K562 (cell line): ENCODE measurements around the gene ASB2. TPM values are rescaled to one million over a fixed set of nuclear protein-coding genes. Genes with fewer than 3 reads are reported as not detected.

Experiments
- ATAC-seq: fragments of 200-7000 bp; cut with Tn5 transposase; 3 replicates; pipeline ENCODE4 v1.9.1; 2020; ENCODE audit warnings: moderate library complexity
- BruUV-seq: library from RNA; stranded (reverse); fragments of 400-500 nt; replicated peaks from 2 replicates; lab custom pipeline; 2021; lab: Mats Ljungman, UMichigan
- CTCF ChIA-PET: fragments of 300-600 bp; formaldehyde crosslinking; extraction: SDS; loops from one replicate; lab custom pipeline; 2021; ENCODE audit warnings: low intra/inter-chr PET ratio; lab: Yijun Ruan, JAX
- POLR2A ChIA-PET: fragments of 300-600, 350-650 bp; sonication (Branson Sonifier 250); formaldehyde crosslinking; extraction: SDS; loops from one replicate; lab custom pipeline; 2021; ENCODE audit warnings: antibody characterized with exemption, inconsistent platforms; lab: Yijun Ruan, JAX
- DNase-seq, 4 experiments: peaks; one replicate each; pipeline versions ENCODE4 v3.0.0 to v3.0.0-alpha.2; 2011 to 2018; ENCODE audit warnings: low spot score in 3 of 4, mixed read lengths in 3 of 4; ENCODE audit errors: extremely low read depth in 1 of 4
- FAIRE-seq: peaks from 2 replicates; lab custom pipeline; 2011; peaks lifted over from hg19 to GRCh38; lab: Jason Lieb, UNC
- H2AFZ ChIP-seq: 2 replicates; pipeline ENCODE4 v1.6.0; 2011; ENCODE audit warnings: low read depth, low read length, control low read depth, inconsistent platforms
- H3K27ac ChIP-seq: fragments of 200-600 bp; 3 replicates; pipeline ENCODE4 v1.8.0; 2011; ENCODE audit warnings: low read depth, mild to moderate bottlenecking, control low read depth, inconsistent platforms, low read length, moderate library complexity, mixed read lengths; ENCODE audit errors: extremely low read depth
- H3K27me3 ChIP-seq, 2 experiments: fragments of 300-600 bp in 1 of 2; 2 replicates in 1 of 2; 3 replicates in 1 of 2; pipeline versions ENCODE4 v1.6.0 to v1.8.0; 2011; ENCODE audit warnings: inconsistent platforms in 2 of 2, low read length in 2 of 2, mild to moderate bottlenecking in 1 of 2, mixed read lengths in 1 of 2, moderate library complexity in 1 of 2; ENCODE audit not compliant: control insufficient read depth in 2 of 2, insufficient read depth in 2 of 2
- H3K36me3 ChIP-seq: fragments of 300-600 bp; 3 replicates; pipeline ENCODE4 v1.8.0; 2011; ENCODE audit warnings: mild to moderate bottlenecking, low read length, inconsistent platforms; ENCODE audit not compliant: control insufficient read depth, insufficient read depth
- H3K4me1 ChIP-seq, 2 experiments: fragments of 200-600 bp in 1 of 2; replicated peaks in 1 of 2; 2 replicates in 1 of 2; 3 replicates in 1 of 2; pipeline versions ENCODE4 v1.5.1 to v1.8.0; 2011; ENCODE audit warnings: inconsistent platforms in 2 of 2, low read length in 2 of 2, mild to moderate bottlenecking in 1 of 2, mixed read lengths in 1 of 2, moderate library complexity in 1 of 2; ENCODE audit not compliant: control insufficient read depth in 2 of 2, insufficient read depth in 2 of 2
- H3K4me2 ChIP-seq: 2 replicates; pipeline ENCODE4 v1.6.1; 2011; ENCODE audit warnings: low read length, control low read depth, inconsistent platforms, mixed read lengths; ENCODE audit not compliant: insufficient read depth
- H3K4me3 ChIP-seq: fragments of 200-600 bp; sonication (generic), shearing (Covaris generic); 2 replicates; pipeline ENCODE4 v1.5.1; 2016; ENCODE audit warnings: control low read depth, inconsistent platforms
- H3K79me2 ChIP-seq: fragments of 200-600 bp; 3 replicates; pipeline ENCODE4 v1.8.0; 2011; ENCODE audit warnings: low read length, inconsistent platforms; ENCODE audit not compliant: control insufficient read depth, insufficient read depth
- H3K9ac ChIP-seq, 2 experiments: 2 replicates each; pipeline versions ENCODE4 v1.6.0 to v1.6.1; 2011; ENCODE audit warnings: low read depth in 2 of 2, low read length in 2 of 2, control low read depth in 1 of 2, inconsistent platforms in 1 of 2, mild to moderate bottlenecking in 1 of 2, mixed read lengths in 1 of 2; ENCODE audit not compliant: insufficient read depth in 1 of 2
- H3K9me1 ChIP-seq: one replicate; pipeline ENCODE4 v1.6.0; 2011; ENCODE audit warnings: inconsistent platforms, mild to moderate bottlenecking, low read length, moderate library complexity; ENCODE audit not compliant: control insufficient read depth, insufficient read depth
- H3K9me3 ChIP-seq: replicated peaks from 2 replicates; pipeline ENCODE4 v1.5.1; 2011; ENCODE audit warnings: low read depth, low read length, inconsistent platforms; ENCODE audit not compliant: control insufficient read depth, insufficient read depth
- H4K20me1 ChIP-seq: replicated peaks from 2 replicates; pipeline ENCODE4 v1.6.1; 2011; ENCODE audit warnings: low read length, inconsistent platforms, mixed read lengths; ENCODE audit not compliant: control insufficient read depth, insufficient read depth
- ETV5 ChIP-seq: sonication (generic); formaldehyde crosslinking; IDR thresholded peaks from 2 replicates; pipeline ENCODE4 v1.4.0; 2020; ENCODE audit warnings: low read depth, mild to moderate bottlenecking, missing genetic modification reagents
- HDAC2 ChIP-seq: fragments of 450-650 bp; IDR thresholded peaks from 2 replicates; pipeline ENCODE4 v1.6.1; 2016; ENCODE audit warnings: mild to moderate bottlenecking
- NR2C2 ChIP-seq, 2 experiments: fragments of 200-800 bp in 1 of 2; sonication (Bioruptor generic) in 1 of 2; sonication (generic) in 1 of 2; formaldehyde crosslinking in 1 of 2; IDR thresholded peaks; 2 replicates each; pipeline versions ENCODE4 v1.6.1 to v1.8.0; 2016 to 2022; ENCODE audit warnings: mild to moderate bottlenecking in 1 of 2, missing compliant biosample characterization in 1 of 2, missing genetic modification characterization in 1 of 2, missing genetic modification reagents in 1 of 2
- NUFIP1 ChIP-seq: fragments of 450-650 bp; IDR thresholded peaks from 2 replicates; pipeline ENCODE4 v1.6.1; 2018; ENCODE audit not compliant: partially characterized antibody
- TOE1 ChIP-seq, 2 experiments: fragments of 450-650 bp in 1 of 2; sonication (generic) in 1 of 2; formaldehyde crosslinking in 1 of 2; IDR thresholded peaks; 2 replicates each; pipeline versions ENCODE4 v1.7.1 to v1.8.0; 2016 to 2022; ENCODE audit warnings: borderline replicate concordance in 2 of 2, mild to moderate bottlenecking in 2 of 2, antibody characterized with exemption in 1 of 2, inconsistent platforms in 1 of 2, low read depth in 1 of 2, missing genetic modification reagents in 1 of 2, moderate library complexity in 1 of 2
- ZNF146 ChIP-seq: IDR thresholded peaks from one replicate; pipeline ENCODE4 v1.6.1; 2018; ENCODE audit warnings: missing compliant biosample characterization; ENCODE audit not compliant: unreplicated experiment
- ZNF583 ChIP-seq: fragments of 250-450 bp; sonication (Bioruptor Pico); IDR thresholded peaks from 2 replicates; pipeline ENCODE4 v1.4.0; 2020
- WGBS: fragments of 100-300 bp; shearing (Covaris generic); methylation state at CpG from one replicate; pipeline ENCODE4 v1.1.6; 2016; ENCODE audit warnings: low coverage, mixed read lengths; ENCODE audit not compliant: insufficient coverage; ENCODE audit errors: missing lambda C conversion rate; 5-methylcytosine and 5-hydroxymethylcytosine counted together
- in situ Hi-C: fragments of 300-500 bp; cut with MboI; formaldehyde crosslinking; loops from 4 replicates; pipeline ENCODE4 v1.15.0; 2018; ENCODE audit warnings: inconsistent platforms, mixed read lengths
- intact Hi-C: fragments of 100-400 bp; cut with micrococcal nuclease; formaldehyde crosslinking; loops from 2 replicates; pipeline ENCODE4 v1.14.2; 2022
- polyA plus RNA-seq, 8 experiments: library from polyadenylated mRNA; depleted of rRNA in 4 of 8; stranded (reverse) in 5 of 8; unstranded in 3 of 8; fragments of >200 nt; fragmentation: Nextera tagmentation in 2 of 8; fragmentation: Illumina TruSeq in 1 of 8; extraction: Ambion mirVana in 2 of 8; extraction: Trizol in 1 of 8; gene quantifications; 2 replicates each; pipeline versions ENCODE4 v1.2.1 to v1.2.3, GENCODE V29; 2011 to 2014; ENCODE audit warnings: inconsistent platforms in 1 of 8, missing spikeins in 1 of 8
- total RNA-seq, 7 experiments: library from RNA; depleted of rRNA in 6 of 7; stranded (reverse); fragments of >200 nt in 6 of 7; fragmentation: Illumina TruSeq in 2 of 7; extraction: Trizol in 2 of 7; gene quantifications; 2 replicates each; pipeline versions ENCODE4 v1.2.1 to v1.2.3, GENCODE V29; 2011 to 2021; ENCODE audit warnings: low replicate concordance in 1 of 7
- TF ChIP-seq, protein P1 (sequence below): fragments of 250-450 bp; sonication (Bioruptor Pico); IDR thresholded peaks from 2 replicates; pipeline ENCODE4 v1.5.0; 2022; ENCODE audit warnings: mild to moderate bottlenecking

ASB2 gene
- total and polyA plus RNA-seq, 9 of the 15 experiments (the other 6 are each of a cell fraction or from before 2014, with no cell fraction given), result not detected

DNA sequence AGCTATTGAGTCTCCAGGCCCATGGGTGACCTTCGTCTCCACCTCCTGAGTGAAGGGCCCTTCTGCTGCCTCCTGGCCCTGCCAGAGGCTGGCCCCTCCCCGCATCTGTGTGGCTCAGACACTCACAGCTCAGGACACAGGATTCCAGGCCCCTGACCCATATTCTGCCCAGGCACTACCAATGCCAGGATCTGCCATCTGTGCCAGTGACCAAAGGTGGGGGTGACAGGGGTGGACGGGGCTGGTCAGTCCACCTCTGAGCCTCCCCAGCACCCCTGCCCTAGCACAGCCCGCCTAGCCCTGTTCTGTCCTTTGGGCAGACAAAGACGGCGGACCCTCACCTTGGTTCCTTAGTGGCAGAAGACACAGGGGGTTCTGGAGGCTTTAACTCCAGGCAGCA, 2.8 kb downstream of the ASB2 start:
- Histone ChIP-seq H4K20me1 (no peaks in the 10 kb centered on the region), H3K4me1 (no peaks in the 10 kb centered on the region; a peak in 1 of 5 replicates)
- intact Hi-C loops, result no loop called here

More for the DNA sequence above, 2.8 kb downstream of the ASB2 start:
- ChIA-PET CTCF (no interaction called here), POLR2A (interaction anchor here (0.6 to 0.7 kb wide), 2 partner anchors 46 to 952 kb away, joined by 3 read pairs; no protein-coding TSS in a partner anchor)
- DNase-seq (no peak), ATAC-seq (no peak), FAIRE-seq (no peak)
- no peak overlapping the region for H3K9ac ChIP-seq
- no peaks in the 10 kb centered on the region for H3K79me2 ChIP-seq
- H3K27ac ChIP-seq, result no peak overlapping the region
- no peak overlapping the region for H3K4me2 ChIP-seq
- H2AFZ ChIP-seq, result no peak overlapping the region
- H3K9me1 ChIP-seq, result no peaks in the 10 kb centered on the region
- H3K4me3 ChIP-seq, result no peak overlapping the region
- H3K36me3 ChIP-seq, result no peaks in the 10 kb centered on the region
- TF ChIP-seq TOE1 (IDR thresholded peaks at IDR 0.05; ENCODE audit: borderline replicate concordance) (no peak), TOE1 (CRISPR knock-in tag; IDR thresholded peaks at IDR 0.05; ENCODE audit: borderline replicate concordance, low read depth) (no peak), NUFIP1 (no peak), ETV5 (CRISPR knock-in tag) (no peak), HDAC2 (no peak), ZNF146 (CRISPR knock-in tag) (no peak), ZNF583 (no peak), NR2C2 (CRISPR knock-in tag; IDR thresholded peaks at IDR 0.05) (no peak), NR2C2 (tag; IDR thresholded peaks at IDR 0.05) (no peak)
- TF ChIP-seq, protein P1, sequence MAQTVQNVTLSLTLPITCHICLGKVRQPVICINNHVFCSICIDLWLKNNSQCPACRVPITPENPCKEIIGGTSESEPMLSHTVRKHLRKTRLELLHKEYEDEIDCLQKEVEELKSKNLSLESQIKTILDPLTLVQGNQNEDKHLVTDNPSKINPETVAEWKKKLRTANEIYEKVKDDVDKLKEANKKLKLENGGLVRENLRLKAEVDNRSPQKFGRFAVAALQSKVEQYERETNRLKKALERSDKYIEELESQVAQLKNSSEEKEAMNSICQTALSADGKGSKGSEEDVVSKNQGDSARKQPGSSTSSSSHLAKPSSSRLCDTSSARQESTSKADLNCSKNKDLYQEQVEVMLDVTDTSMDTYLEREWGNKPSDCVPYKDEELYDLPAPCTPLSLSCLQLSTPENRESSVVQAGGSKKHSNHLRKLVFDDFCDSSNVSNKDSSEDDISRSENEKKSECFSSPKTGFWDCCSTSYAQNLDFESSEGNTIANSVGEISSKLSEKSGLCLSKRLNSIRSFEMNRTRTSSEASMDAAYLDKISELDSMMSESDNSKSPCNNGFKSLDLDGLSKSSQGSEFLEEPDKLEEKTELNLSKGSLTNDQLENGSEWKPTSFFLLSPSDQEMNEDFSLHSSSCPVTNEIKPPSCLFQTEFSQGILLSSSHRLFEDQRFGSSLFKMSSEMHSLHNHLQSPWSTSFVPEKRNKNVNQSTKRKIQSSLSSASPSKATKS (CRISPR knock-in tag), result no peak
- TF ChIP-seq, all 486 proteins: peak for 0
- no TSS peak for BruUV-seq
- WGBS, result 0% methylated on average over 3 of the region's 6 CpGs
- in situ Hi-C loops, result no loop called here
- no peaks in the 10 kb centered on the region for H3K9me3 ChIP-seq
- peaks cover 0 to 49% of the 10 kb centered on the region in 2 experiments; a peak in 2 of 5 replicates for H3K27me3 ChIP-seq
